HG03039 (cell line): Measurements from ENCODE around the gene ZMIZ1.
A peak's percentile ranks its signal among the peaks of the same experiment; 100 is the strongest.

Experiments
- ATAC-seq: cut with Tn5 transposase; IDR thresholded peaks from one replicate; pipeline ENCODE4 v1.9.1; 2021; ENCODE audit warnings: mild to moderate bottlenecking, moderate library complexity; ENCODE audit not compliant: unreplicated experiment

Gene ZMIZ1

DNA sequence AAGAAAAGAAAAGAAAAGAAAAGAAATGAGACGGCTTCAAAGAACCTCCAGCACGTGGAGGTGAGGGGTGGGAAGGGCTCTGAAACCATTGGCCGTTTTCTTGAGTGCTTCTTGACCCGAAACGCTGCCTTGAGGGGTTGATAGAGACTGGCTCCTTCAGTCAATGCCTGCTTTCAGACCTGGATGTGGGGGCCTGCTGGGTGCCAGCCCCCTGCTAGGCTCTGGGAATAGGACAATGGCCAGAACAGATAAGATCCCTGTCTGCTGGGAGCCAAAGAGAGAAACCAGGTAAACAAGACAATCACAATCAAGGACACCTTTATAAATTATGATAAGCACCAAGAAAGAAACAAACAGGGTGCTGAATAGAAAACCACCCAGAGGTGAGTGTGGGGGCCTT is 27.7 kb downstream of the ZMIZ1 start:
- ATAC-seq: no peak

- no peak for ATAC-seq
Measured at GRCh38 chr10:79097021-79097872, 28.5 kb downstream of the ZMIZ1 start.

DNA sequence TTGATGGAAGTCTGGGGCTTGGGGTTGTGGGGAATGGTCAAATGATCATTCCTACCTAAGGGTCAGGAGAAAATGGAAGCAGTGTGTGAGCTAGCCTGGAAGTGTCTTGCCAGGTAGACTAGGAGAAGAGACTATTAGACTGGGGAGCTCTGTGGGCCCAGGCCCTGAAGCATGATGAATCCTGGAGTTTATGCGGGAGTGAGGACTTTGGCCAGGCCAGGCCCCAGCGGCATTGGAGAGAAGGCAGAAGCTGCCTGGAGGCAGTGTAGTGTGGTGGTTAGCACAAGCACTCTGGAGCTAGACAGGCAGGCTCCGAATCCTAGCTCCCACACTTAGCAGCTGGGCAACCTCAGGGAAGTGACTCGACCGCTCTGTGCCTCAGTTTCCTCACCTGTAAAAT is 29.3 kb downstream of the ZMIZ1 start:
- no peak for ATAC-seq

DNA sequence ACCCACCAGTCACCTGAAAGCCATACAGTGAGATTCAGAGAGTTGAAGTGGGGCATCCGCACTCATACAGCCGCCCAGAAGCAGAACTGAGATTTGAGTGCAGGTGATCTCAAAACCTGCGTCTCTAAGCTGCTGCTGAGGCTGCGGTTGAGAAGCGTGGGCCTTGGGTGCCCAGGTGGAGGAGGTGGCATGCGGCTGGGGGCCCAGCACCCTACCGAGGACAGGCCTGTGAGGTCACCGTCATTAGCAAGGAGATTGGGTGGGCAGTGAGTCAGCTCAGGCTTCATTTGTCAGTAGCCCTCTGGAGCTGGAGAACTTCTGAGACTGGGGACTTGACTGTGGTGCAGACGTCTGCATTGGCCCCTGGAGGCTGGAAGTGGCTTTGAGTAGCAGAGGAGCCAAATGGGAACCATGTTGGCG is 29.8 kb downstream of the ZMIZ1 start:
- ATAC-seq: peak; percentile 66

DNA sequence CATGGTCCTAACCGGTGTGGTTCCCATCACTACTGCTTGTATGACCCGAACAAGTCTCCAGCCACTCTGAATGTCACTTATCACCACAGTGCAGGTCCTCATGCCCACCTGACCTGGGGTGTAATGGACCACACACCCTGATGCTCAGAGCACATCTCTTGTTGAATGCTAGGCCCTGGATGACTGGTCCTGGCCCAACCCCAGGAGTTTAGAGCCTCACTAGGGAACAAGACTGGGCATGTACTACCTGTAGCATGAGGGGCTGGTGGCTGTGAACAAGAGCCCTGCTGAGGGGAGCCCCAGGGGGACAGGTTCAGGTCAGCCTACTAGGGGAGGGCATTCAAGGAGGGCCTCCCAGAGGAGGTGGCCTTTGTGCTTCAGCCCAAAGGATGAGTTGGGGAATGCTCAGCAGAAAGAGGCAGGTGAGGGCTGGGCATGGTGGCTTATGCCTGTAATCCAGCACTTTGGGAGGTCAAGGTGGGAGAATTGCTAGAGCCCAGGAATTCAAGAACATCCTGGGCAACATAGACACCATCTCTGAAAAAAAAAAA is 31.2 kb downstream of the ZMIZ1 start:
- ATAC-seq: no peak

DNA sequence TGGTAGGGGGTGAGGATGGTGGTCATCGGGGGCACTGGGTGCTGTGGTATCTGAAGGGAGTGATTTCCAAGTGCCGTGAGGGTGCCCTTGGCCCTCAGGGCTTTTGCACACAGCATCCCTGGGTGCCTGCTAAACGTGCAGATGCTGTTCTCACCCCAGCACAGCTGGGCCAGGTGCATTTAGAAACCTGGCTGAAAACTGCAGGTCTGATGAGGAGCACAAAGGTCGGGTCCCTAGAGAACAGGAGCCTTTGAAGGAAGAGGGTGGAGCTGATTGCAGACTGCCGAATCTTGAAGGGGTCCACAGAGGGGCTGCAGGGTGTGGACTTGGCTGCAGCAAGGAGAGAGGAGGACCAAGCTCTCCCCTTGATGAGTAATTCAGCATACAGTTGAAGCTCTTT is 32.0 kb downstream of the ZMIZ1 start:
- no peak for ATAC-seq

- no peak for ATAC-seq
Measured at GRCh38 chr10:79101560-79102497, 33.1 kb downstream of the ZMIZ1 start.

GRCh38 chr10:79102498-79102874 is 33.7 kb downstream of the ZMIZ1 start:
- ATAC-seq: no peak

DNA sequence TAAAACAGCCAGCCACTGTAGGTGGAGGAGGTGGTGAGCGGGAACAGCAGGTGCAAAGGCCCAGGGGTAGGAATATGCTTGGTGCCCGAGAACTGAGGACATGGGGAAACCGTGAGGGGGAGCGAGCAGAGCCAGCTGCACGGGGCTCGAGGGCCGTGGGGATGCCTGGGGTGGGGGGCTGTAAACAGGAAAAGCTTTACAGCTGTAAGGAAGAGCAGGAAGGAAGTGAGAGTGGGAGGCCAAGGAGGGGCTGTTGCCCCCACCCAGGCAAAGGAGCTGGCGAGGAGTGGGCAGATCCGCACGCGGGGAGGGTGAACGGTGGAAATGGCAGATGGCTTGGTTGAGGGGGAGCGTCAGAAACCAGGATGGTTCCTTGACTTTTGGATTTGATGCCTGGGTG is 34.4 kb downstream of the ZMIZ1 start:
- ATAC-seq: no peak

- no peak for ATAC-seq
Measured at GRCh38 chr10:79103585-79103984, 34.8 kb downstream of the ZMIZ1 start.

DNA sequence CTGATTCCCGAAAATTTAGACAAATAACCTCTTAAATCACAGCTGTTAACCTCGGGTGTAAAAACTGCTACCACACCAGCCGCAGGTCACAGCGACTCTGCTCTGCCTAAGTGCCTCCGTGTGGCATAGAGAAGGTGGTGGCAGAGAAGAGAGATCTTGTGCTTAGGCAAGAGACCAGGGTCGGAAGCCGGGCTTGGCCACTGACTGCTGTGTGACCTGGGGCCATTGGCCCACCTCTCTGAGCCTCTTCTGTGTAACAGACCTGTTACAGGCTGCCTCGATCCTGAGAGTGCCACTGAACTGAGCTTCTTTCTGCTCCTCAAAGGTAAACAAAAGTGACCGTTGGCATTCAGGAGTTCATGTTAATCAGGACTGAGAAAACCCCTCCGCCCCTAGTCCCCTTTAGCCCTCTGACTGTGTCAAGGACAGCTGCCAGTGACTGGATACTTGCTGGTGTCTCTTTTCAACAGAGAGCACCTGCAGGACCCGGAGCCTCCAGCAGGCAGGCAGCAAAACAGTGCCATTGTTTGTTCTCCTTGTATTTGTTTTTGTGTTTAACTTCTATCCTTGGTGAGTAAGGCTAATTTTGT is 36.5 kb downstream of the ZMIZ1 start:
- ATAC-seq: no peak

GRCh38 chr10:79105818-79106217 is 37.1 kb downstream of the ZMIZ1 start:
- no peak for ATAC-seq

DNA sequence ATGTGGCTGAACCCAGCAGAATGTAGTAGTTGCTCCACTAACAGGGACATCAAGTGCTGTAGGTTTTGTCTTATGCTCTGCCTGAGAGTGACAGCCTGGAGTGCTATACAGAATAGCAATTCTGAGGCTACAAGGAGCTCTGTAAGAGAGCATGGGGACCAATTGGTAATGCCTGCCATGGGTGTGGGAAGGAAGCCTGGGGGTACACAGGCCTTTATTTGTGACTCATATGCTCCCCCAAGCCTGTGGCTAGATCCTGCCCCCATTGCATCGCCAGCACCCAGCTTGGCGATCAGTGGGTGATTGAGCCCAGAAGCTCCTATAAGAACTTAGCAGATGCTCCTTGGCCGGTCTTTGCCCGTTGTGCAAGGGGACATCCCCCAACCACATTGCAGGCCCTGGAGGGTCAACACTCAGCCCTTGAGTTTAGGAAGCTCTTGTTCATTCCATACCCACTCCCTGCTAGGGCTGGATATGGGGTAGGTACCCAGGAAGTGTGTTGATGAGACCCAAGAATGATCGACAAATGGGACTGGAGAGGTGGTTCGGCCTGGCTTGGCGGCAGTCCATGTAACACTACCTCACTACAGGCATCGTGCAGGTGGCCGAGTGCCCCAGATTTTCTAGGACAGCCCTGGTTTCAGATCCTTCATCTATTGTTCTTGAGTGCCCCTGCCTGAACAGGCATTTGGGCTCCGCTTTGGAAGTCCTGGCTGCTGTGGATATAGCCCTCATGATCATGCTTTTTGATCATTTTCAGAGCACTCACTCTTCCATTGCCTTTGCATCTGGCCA is 37.7 kb downstream of the ZMIZ1 start:
- ATAC-seq: no peak

DNA sequence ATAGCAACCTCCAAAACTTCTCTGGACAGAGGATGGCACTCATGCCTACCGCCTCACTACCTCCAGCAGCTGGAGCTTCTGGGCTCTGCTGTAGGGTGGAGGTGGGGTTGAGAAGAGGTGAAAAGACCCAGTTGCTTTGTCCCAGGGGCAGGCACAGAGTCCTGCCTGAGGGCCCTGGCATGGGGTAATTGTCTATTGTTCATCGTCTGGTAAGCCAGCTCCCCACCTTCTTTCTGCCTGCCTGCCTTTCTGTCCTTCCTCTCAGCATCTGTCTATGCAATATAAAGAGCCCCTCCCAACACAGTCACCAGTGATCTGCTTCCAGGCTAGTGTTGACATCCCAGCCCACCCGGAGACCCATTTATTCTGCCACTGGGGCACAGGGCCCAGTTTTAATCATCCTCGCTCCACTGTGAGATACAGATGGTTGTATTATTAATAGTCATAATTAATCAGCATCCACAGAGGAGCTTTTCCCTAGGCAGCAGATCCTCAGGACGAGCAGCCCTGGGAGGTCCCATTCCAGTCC is 39.0 kb downstream of the ZMIZ1 start:
- ATAC-seq: no peak

- no peak for ATAC-seq
Measured at GRCh38 chr10:79108728-79109127, 40.0 kb downstream of the ZMIZ1 start.

DNA sequence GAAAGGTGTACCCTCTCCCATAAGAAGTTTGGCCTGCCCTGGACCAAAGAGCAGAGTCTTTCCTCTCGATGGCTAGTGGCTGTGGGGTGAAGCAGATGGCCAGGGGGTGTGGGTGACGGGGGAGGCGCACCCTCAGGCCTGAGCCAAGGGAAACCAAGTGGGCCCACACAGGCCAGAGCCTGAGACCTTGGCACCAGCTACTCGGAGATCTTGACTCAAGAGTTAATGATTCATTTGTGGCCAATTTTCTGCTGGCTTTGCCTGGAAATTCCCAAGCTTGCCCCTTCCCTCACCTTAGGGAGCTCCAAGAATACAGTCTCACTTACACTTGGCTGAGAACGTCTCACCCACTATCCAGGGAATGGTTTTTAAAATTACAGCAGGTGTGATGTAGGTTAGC is 42.7 kb downstream of the ZMIZ1 start:
- no peak for ATAC-seq

DNA sequence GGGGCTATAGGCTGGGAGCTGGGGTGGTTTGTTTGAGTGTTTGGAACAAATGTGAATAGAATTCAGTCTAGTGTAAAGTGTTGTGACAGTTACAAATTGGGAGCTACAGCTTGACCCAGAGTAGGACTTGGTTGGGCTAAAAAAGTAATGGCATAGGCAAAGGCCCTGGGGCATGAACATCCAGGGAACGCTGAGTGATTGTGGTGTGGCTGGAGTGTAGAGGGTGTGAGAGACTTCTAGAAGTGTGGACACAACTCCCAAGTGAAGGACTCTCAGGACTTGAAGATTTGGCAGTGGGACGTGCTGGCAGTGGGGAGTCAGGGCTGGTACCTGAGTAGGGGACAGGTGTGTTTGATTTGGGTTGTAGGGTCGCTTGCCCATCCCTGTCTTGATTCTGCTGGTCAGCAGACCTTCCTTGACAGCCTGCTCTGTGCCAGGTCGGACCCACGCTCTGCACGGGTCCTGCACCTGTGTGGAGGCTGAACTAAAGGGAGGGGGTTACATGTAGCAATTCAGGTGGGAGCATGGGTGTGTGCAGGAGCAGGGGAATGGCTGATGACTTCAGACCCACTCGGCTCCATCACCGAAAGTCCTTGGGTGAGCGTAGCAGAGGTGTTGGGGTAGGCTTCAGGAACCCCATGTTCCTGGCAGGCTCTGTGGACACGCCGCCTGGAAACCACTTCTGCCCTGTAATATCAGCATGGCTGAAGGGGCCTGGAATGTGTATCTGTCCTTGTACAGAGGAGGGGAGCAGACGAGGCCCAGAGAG is 43.3 kb downstream of the ZMIZ1 start:
- ATAC-seq: no peak

- no peak for ATAC-seq
Measured at GRCh38 chr10:79112881-79113431, 44.2 kb downstream of the ZMIZ1 start.

- no peak for ATAC-seq
Measured at GRCh38 chr10:79113827-79114226, 45.1 kb downstream of the ZMIZ1 start.
